ENCODE measurements around the gene GET3.

Gene GET3

DNA sequence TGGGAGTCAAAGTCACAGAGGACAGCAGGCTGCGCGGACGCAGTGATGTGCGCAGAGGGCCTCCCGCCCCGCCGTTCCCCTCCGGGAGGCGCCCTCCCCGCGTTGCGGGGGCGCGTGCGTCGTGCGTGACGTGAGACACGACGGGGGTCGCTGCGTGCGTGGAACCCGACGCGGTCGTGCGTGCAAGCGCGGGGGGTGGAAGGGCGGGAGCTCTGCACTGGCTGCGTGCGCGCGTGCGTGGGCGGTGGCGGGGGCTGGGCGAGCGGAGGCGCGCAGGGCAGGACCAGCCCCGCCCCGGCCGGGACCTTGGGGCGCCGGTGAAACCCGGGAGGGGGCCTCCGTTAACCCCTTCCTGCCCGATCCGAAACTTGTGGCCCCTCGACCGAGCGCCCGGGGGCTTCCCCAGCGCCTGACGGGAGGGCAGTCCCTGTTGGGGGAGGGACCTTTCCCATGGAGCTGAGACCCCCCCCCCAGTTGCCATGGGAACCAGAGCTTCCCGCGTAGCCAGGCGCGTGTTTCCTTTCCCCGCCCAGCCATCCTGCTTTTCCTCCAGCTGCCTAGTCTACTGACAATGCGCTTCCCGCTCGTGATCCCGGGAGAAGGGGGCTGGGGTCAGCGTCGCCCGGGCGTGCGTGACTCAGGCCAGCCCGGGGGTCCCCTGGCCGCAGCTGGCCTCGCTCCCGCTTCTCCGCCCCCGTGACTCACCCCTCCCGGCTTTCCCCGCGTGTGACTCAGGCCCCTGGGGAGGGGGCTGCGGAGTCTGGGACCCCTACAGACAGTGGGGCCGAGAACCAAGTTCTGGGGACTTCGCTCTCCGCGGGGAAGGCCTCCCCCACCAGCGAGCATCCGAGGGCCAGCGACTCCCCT, 45.4 kb downstream of the GET3 start:
- FAIRE-seq, result no peak

DNA sequence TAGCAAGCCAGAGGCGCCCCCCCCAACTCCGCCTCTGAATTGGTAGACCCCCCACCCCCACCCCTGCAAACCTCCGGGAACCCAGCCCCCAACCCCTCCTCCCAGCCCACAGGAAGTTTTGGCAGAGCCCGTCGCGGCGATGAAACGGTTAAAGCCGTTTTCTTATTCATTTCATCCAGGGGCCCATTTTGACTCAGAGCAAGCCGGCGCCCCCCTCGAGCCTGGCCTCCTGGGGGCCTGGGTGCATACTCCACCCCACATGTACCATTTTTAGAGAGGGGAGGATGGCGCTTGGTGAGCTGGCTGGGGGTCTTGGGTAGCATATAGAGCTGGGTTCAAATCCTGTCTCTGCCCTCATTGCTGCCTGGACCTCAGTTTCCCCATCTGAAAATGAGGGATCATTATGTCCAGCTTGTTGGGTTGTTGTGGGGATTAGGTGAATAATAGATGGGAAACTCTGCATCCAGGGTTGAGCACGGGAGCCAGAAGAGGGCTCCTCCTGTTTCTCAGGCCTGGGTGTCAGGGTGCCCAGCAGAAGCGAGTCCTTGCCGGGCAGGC, 46.1 kb downstream of the GET3 start:
- FAIRE-seq, result no peak

DNA sequence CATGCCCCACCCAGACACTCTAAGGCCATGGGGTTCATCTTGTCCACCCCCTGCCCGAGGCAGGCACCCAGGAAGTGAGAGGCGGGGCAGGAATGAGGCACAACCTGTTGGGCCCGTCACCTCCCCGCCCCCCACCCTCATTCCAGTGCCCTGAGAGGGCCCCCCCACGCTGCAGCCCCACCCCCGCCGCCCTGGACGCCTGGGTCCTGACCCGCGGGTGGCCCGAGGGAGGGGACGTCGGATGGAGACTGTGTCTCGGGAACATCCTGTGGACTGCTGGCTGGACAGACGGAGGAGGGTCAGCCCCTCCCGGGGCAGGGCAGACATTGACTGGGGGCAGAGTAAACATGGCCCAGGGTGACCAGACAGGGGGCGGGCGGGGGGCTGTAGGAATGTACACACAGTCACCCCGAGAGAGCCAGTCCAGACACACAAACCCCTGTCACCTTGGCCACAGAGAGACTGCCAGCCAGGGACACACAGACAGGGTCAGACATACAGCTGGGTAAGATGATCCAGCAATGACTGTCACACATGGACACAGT, 46.6 kb downstream of the GET3 start:
- FAIRE-seq, result no peak

DNA sequence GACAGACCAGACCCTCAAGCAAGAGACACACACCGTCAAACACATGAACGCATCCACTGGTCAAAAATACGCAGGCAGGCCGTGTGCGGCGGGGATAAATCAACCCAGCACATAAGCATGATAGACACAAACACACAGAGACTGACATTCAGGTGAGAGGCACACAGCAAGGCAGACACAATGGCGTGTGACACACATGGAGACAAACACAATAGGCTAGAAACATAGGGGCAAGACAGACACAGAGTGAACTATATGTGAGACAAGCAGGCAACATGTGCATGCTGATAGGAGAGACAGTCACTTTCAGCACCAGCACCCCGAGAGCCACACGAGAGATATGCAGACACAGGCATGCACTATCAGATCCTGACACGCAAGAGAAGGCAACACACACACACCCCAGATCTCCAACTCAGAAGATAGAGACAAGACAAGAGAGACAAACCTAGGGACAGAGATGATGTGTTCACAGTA, 47.1 kb downstream of the GET3 start:
- FAIRE-seq, result no peak

DNA sequence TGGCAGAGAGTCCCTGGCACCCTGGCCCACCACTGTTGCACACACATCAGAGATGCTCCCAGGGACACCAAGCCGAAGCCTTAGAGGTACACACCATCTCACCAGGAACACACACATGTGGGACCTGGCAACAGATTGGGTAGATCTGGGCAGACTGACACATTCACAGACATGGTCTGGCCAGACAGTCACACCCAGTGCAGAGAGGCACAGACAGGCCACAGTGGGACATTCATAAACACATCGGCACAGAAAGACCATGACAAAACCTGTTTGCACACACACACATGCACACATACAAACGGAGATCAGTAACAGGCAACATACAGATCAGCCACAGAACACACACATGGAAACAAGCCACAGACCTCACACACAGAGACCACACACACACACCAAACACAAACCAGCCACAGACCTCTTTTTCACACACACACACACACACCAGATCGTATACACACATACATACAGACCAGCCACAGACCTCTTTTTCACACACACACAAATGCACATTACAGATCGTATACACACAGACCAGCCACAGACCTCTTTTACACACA, 47.7 kb downstream of the GET3 start:
- no peak for FAIRE-seq

DNA sequence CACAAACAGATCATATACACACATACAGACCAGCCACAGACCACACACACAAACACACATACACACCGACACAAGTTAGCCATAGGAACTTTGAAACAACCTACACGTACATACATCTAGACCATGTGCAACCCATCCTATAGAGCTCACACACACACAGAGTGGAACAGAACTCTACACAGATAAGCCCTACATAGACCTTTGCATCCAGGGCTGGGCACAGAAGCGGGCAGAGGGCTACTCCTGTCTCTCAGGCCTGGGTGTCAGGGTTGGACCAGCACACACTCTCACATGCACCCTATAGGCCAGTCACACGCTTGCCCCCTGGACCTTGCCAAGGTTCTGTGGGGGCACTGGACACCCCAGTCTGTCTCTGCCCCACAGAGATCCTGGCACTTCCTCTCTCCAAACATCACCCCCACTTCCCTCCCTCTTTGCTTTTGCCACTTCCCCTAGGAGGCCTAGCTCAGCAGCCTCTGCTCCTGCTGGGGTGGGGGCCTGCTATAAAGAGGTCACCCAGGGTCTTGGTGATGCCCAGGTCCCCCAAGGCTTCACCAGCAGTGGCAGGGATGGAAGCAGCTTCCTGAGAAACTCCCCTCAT, 48.2 kb downstream of the GET3 start:
- no peak for FAIRE-seq

DNA sequence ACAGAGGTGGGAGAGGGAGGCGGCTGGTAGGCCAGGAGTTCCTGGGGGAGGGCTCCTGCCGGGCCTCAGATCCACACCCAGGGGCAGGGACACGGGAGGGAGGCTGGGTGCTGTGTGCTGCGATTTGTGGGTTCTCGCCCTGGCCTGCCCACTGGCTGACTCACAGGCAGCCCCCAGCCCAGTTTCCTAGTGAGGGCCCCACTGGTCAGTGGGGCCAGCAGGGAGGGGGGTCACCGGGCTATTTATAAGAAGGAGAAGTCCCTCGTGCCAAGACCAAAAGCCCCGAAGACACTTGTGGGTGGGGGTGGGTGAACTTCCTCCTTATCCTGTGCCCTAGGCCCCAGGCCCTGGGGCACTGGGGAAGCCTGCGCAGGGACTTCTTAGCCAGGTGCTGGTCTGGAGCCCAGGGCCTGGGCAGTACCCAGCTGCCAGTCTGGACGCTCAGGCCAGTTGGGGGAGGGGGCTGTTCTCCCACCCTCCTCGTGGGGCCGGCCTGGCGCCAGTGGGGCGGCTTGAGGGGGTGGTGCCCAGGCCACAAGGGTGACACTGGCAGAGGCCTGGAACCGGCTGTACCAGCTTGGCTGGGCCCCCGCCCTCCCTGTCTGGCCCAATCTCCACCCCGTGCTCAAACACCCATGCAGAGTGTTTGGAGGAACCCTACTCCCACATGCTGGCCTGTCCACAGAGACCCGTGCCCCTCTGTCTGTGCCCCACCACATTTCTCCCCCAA, 49.0 kb downstream of the GET3 start:
- FAIRE-seq, result no peak

DNA sequence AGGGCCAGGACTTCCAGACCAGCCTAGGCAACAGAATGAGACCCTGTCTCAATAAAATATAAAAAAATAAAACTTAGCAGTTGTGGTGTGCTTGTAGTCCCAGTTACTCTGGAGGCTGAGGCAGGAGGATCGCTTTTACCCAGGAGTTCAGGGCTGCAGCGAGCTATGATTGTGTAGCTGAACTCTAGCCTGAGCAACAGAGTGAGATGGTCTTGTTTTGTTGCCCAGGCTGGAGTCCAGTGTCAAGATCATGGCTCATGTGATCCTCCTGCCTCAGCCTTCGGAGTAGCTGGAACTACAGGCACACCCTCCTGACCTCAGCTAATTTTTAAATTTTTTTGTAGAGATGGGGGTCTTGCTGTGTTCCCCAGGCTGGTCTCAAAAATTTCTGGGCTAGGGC, 49.7 kb downstream of the GET3 start:
- FAIRE-seq, result no peak

DNA sequence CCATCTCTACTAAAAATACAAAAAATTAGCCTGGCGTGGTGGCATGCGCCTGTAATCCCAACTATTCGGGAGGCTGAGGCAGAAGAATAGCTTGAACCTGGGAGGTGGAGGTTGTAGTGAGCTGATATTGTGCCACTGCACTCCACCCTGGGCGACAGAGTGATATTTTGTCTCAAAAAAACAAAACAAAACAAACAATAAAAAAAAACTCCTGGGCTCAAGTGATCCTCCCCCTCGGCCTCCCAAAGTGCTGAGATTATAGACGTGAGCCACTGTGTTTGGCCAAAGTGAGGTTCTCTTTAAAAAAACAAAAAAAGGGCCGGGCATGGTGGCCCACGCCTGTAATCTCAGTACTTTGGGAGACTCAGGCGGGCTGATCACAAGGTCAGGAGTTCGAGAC, 50.2 kb downstream of the GET3 start:
- FAIRE-seq, result no peak

DNA sequence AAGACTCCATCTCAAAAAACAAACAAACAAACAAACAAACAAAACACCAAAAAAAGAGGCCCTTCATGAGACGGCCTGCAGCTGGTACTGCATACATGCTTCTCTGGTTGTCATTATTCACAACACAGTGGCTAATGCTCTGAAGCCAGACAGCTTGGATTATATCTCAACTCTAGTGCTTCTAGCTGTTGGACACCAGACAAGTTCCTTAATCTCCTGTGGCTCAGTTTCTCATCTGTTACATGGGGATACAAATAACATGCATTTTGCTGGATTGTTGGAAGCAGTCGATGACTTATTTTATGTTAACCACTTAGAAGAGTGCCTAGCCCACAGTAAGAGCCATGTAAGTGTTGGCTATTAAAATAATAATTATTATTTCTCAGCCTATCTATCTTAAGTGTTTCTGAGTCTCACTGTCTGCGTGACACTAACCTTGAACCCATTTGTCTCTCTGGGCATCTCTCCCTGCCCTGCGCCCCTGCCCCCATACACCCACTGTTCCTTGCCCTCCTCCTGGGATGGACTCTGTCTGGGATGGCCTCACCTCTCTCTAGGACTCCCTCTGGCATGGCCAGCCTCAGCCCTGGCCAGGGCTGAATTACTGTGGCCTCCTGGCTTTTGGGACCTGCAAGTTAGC, 50.9 kb downstream of the GET3 start:
- FAIRE-seq, result no peak

DNA sequence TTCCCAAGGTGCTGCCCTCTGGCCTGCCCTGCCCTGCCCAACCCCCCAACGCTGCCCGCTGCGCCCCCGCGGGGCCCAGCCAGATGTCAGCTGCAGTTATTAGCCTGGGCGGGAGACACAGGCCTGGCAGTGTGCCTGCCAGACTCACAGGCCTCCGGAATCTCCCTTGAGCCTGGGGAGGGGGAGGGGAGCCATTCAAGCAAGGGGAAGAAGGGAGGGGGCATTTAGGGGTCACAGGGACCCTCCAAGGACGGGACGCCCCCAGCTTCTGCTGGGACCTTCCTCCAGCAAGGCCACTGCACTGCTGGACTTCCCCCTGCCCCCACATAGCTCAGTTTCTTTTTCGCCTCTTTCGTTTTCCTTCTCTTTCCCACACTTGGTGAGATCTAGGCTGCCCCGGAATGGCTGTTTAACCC, 51.4 kb downstream of the GET3 start:
- FAIRE-seq, result no peak

DNA sequence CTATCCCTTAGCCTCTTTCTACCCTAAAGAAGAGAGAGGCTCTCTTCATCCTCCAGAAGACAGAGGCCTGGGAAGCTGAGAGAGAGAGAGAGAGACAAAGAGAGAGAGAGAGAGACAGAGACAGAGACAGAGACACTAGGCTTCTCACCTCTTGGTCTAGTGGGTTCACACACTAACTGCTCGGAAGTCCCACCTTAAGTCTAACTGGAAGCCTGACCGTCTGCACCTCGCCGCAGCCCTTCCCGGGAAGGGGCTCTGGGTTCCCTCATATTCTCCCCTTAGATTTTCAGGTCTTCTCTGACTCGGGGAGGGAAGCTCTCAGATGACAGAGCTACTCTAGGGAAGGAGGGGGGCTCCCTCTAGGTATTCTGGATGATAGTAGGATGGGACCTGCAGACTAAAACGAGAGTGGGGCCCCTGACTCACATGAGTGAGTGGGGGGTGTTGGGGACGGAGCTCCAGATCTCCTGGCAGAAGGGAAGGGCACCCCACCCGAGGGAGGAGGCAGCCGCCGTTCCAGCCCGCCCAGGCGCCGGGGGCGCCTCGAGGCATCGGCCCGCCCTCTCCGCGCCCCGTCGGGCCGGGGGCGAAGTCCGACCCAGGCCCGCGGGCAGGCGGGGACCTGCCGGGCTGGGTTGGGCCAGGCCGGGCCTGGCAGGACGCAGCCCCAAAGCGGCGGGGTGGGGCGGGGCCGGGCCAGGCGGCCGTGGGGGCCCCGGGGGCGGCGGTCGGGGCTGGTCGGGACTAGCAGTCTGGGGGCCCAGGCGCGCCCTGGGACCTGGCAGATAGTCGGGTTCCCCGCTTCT, 52.0 kb downstream of the GET3 start:
- FAIRE-seq, result no peak

DNA sequence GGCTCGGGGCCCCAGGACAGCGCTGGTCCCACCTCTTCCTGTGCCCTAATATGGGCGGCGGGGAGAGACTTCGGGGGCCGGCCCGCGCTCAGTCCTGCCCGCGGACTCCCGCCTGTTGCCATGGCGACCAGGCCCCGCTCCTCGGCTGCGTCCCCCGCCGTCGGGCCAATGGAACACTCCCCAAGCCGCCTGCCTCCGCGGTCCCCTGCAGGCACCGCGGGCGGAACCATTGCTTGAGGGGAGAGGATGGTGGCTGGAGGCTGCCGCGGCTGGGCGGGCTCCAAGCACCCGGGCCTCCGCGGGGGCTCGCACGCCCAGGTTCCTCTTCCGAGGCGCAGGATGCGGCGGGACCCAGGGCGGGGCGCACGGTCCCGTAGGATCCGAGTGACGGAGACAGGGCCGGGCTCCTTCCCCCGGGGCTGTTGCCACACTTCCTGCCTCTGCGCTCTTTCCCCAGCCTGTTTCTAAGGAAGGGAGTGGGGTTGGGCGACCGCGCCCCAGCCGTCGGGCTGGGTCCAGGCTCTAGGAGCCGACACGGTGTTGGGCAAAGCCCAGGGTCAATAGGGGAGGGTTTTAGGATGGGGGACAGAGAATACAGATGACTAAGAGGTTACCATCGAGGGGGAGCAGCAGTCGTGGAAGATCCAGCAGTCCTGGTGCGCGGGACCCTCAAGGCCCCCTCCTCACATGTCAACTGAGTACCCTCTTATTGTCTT, 52.8 kb downstream of the GET3 start:
- no peak for FAIRE-seq

DNA sequence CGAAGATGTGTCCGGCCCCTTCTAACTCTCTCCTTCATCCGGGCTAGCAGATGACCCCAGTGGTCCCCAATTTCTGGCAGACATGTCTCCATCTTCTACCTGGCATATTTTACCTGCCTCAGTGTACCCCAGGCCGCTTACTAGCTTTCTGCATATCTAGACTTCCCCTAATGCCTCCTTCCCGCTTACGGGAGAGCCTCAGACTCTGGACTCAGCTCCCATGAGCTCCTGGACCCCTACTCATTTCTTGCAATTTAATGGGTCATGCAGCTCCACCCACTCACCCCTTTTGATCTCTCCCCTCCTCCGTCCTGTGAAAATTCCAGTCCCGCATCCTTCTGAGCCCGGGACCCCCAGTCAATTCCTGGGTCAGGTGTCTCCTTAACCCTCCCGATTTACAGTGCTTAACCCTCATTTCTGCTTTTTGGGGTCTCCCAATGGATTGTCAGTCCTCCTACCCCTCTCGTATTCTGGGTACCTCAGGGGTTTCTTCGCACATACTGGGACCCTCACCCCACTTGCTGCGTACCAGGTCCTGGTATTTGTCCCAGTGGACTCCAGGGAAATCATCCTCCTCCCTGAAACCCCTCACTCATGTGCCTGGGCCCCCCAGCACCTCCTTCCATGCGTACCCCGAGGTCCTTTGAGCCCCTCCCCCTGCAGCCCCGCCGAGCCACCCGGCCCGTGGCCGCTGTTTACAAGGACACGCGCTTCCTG, 53.5 kb downstream of the GET3 start:
- FAIRE-seq, result no peak

DNA sequence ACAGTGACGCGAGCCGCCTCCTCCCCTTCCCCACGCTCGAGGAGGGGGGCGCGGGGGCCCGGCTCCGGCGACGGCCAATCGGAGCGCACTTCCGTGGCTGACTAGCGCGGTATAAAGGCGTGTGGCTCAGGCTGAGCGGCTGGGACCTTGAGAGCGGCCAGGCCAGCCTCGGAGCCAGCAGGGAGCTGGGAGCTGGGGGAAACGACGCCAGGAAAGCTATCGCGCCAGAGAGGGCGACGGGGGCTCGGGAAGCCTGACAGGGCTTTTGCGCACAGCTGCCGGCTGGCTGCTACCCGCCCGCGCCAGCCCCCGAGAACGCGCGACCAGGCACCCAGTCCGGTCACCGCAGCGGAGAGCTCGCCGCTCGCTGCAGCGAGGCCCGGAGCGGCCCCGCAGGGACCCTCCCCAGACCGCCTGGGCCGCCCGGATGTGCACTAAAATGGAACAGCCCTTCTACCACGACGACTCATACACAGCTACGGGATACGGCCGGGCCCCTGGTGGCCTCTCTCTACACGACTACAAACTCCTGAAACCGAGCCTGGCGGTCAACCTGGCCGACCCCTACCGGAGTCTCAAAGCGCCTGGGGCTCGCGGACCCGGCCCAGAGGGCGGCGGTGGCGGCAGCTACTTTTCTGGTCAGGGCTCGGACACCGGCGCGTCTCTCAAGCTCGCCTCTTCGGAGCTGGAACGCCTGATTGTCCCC, 54.2 kb downstream of the GET3 start, which contains the start of gene JUNB:
TSS of gene JUNB (plus strand) at position 142 of the 706 bp plus-strand sequence. CDS start at position 428, 286 bp downstream.
- no peak for FAIRE-seq

DNA sequence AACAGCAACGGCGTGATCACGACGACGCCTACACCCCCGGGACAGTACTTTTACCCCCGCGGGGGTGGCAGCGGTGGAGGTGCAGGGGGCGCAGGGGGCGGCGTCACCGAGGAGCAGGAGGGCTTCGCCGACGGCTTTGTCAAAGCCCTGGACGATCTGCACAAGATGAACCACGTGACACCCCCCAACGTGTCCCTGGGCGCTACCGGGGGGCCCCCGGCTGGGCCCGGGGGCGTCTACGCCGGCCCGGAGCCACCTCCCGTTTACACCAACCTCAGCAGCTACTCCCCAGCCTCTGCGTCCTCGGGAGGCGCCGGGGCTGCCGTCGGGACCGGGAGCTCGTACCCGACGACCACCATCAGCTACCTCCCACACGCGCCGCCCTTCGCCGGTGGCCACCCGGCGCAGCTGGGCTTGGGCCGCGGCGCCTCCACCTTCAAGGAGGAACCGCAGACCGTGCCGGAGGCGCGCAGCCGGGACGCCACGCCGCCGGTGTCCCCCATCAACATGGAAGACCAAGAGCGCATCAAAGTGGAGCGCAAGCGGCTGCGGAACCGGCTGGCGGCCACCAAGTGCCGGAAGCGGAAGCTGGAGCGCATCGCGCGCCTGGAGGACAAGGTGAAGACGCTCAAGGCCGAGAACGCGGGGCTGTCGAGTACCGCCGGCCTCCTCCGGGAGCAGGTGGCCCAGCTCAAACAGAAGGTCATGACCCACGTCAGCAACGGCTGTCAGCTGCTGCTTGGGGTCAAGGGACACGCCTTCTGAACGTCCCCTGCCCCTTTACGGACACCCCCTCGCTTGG, 55.0 kb downstream of the GET3 start:
- no peak for FAIRE-seq

DNA sequence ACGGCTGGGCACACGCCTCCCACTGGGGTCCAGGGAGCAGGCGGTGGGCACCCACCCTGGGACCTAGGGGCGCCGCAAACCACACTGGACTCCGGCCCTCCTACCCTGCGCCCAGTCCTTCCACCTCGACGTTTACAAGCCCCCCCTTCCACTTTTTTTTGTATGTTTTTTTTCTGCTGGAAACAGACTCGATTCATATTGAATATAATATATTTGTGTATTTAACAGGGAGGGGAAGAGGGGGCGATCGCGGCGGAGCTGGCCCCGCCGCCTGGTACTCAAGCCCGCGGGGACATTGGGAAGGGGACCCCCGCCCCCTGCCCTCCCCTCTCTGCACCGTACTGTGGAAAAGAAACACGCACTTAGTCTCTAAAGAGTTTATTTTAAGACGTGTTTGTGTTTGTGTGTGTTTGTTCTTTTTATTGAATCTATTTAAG, 55.6 kb downstream of the GET3 start:
- no peak for FAIRE-seq
